Cardiac muscle cell (in vitro differentiated cells and primary cell): Measurements from ENCODE around the gene ARHGEF9. TPM values are rescaled to one million over a fixed set of nuclear protein-coding genes. Genes with fewer than 3 reads are reported as not detected.

Experiments
- DNase-seq, 2 donors: peaks; one replicate each; pipeline versions ENCODE4 v3.0.0 to v3.0.0-alpha.2; 2010 to 2017; ENCODE audit warnings: low read depth in 1 of 2, low spot score in 1 of 2
- H3K27ac ChIP-seq: fragments of 200-600 bp; sonication (generic); 2 replicates; pipeline ENCODE4 v1.5.1; 2016
- H3K27me3 ChIP-seq: fragments of 200-600 bp; sonication (generic); 2 replicates; pipeline ENCODE4 v1.6.0; 2016; ENCODE audit warnings: control low read depth
- H3K36me3 ChIP-seq: fragments of 200-600 bp; sonication (generic); 2 replicates; pipeline ENCODE4 v1.5.1; 2016; ENCODE audit warnings: control low read depth
- H3K4me1 ChIP-seq: fragments of 200-600 bp; sonication (generic); 2 replicates; pipeline ENCODE4 v1.8.1; 2017; ENCODE audit warnings: low read depth, mild to moderate bottlenecking, mixed run types
- H3K4me3 ChIP-seq: fragments of 200-600 bp; sonication (generic); 2 replicates; pipeline ENCODE4 v1.5.1; 2016; ENCODE audit warnings: mild to moderate bottlenecking
- H3K9me3 ChIP-seq: fragments of 200-600 bp; sonication (generic); 2 replicates; pipeline ENCODE4 v1.5.1; 2017; ENCODE audit warnings: low read depth, mild to moderate bottlenecking, control low read depth
- polyA plus RNA-seq: library from polyadenylated mRNA; unstranded; fragments of >200 nt; fragmentation: Nextera tagmentation; extraction: Ambion mirVana; gene quantifications from 2 replicates; pipeline ENCODE4 v1.2.1, GENCODE V29; 2016
- total RNA-seq: library from RNA; depleted of rRNA; stranded (reverse); fragments of >200 nt; gene quantifications from 2 replicates; pipeline ENCODE4 v1.2.3, GENCODE V29; 2016
- TF ChIP-seq, protein P1 (sequence below): IDR thresholded peaks from 2 replicates; pipeline ENCODE4 v1.5.1; 2012; ENCODE audit warnings: low read depth, mild to moderate bottlenecking, low read length

Gene ARHGEF9
- total and polyA plus RNA-seq, 2 experiments from 2014 or later: 27.2 to 54.2 TPM

DNA sequence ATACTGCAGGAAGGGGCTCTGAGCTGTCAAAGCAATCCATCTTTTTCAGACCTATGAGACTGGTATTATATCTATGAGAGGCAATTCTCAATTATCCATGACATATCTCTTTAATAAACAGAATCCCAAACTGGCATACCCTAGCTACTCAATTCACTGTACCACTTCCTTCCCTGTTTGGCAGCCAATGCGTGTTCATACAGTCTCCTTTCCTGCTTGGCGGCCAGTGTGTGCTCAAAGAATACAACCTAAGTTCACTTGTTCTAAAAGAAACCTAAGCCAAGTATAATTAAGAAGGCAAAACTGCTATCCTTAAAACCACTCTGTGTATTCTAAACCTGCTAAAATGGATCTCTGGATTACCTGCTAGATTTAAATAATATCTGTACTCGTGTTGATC is 38.3 kb downstream of the ARHGEF9 start:
- no peak for DNase-seq
- Histone ChIP-seq H3K27ac (no peak overlapping the region), H3K4me1 (peaks cover 7% of the 10 kb centered on the region), H3K36me3 (no peaks in the 10 kb centered on the region), H3K27me3 (no peaks in the 10 kb centered on the region), H3K9me3 (no peaks in the 10 kb centered on the region), H3K4me3 (no peak overlapping the region)
- TF ChIP-seq, protein P1, sequence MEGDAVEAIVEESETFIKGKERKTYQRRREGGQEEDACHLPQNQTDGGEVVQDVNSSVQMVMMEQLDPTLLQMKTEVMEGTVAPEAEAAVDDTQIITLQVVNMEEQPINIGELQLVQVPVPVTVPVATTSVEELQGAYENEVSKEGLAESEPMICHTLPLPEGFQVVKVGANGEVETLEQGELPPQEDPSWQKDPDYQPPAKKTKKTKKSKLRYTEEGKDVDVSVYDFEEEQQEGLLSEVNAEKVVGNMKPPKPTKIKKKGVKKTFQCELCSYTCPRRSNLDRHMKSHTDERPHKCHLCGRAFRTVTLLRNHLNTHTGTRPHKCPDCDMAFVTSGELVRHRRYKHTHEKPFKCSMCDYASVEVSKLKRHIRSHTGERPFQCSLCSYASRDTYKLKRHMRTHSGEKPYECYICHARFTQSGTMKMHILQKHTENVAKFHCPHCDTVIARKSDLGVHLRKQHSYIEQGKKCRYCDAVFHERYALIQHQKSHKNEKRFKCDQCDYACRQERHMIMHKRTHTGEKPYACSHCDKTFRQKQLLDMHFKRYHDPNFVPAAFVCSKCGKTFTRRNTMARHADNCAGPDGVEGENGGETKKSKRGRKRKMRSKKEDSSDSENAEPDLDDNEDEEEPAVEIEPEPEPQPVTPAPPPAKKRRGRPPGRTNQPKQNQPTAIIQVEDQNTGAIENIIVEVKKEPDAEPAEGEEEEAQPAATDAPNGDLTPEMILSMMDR: no peak

DNA sequence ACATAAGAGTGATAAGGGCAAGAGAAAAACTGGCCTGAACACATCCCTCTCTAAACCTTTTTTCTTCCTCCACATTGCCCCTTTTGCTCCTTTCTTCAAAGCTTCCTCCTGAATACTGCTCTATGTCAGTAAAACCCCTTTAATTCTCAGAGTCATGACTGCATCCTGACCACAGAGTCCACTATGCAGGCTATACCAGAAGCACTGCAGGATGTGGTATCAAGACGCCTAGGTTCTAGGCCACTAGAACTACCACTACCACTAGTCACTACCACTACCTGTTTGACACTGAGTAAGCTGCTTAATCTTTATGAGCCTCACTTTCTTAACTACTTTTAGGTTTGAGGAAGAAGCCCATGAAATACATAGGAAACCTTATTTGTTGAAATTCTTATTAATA is 38.7 kb downstream of the ARHGEF9 start:
- Histone ChIP-seq H3K36me3 (no peaks in the 10 kb centered on the region), H3K9me3 (no peaks in the 10 kb centered on the region), H3K4me3 (no peak overlapping the region), H3K4me1 (peaks cover 7% of the 10 kb centered on the region), H3K27ac (no peak overlapping the region), H3K27me3 (no peaks in the 10 kb centered on the region)
- TF ChIP-seq, protein P1: no peak
- no peak for DNase-seq

DNA sequence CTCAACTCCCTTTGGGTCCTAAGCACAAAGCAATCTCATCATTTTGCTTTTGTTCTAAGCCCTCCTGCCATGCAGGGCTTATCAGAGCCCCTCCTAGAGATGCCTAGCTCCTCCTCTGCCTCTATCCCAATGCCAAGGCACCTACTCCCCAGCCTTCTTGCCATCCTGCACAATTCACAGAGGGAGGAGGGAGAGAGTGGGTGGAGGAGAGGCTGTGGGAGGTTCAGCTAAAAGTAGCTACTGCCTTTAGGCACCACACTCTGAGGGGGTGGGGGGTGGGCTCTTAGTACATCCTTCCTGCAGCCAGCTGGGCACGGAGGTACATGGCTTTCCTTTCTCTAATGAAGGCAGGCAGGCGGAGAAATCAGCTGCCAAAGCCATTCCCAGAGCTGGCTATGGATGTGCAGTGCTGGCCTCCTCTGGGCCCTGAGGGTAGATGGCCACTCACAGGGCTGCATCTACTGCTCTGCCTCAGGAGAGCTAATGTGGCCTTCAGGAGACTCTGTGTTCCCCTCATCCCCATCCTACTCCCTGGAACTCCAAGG is 40.1 kb downstream of the ARHGEF9 start:
- peaks cover 7% of the 10 kb centered on the region for H3K4me1 ChIP-seq
- no peaks in the 10 kb centered on the region for H3K27me3 ChIP-seq
- H3K9me3 ChIP-seq: no peaks in the 10 kb centered on the region
- H3K4me3 ChIP-seq: no peak overlapping the region
- TF ChIP-seq, protein P1: no peak
- DNase-seq: no peak
- no peak overlapping the region for H3K27ac ChIP-seq
- H3K36me3 ChIP-seq: no peaks in the 10 kb centered on the region

DNA sequence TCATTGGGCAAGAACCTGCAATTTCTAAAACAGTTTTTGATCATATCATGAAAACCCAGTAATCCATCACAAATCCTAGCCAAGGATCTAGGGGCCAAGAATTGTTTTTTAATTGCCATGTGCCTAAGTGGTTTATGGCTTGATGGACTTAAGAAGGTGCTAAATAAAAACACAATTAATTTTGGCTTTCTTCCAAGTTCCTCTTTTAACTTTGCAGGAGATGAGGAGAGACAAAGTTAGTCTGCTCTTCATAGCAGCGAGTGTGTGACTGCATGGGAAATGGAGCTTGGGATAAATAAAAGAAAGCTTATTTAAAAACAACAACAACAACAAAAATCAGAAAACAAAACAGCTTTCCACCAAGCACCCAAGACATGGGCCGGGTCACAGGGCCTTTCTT is 41.4 kb downstream of the ARHGEF9 start:
- H3K27ac ChIP-seq: no peak overlapping the region
- H3K4me1 ChIP-seq: peaks cover 7% of the 10 kb centered on the region
- H3K27me3 ChIP-seq: no peaks in the 10 kb centered on the region
- no peaks in the 10 kb centered on the region for H3K9me3 ChIP-seq
- H3K36me3 ChIP-seq: no peaks in the 10 kb centered on the region
- H3K4me3 ChIP-seq: no peak overlapping the region
- TF ChIP-seq, protein P1: no peak
- DNase-seq: no peak

DNA sequence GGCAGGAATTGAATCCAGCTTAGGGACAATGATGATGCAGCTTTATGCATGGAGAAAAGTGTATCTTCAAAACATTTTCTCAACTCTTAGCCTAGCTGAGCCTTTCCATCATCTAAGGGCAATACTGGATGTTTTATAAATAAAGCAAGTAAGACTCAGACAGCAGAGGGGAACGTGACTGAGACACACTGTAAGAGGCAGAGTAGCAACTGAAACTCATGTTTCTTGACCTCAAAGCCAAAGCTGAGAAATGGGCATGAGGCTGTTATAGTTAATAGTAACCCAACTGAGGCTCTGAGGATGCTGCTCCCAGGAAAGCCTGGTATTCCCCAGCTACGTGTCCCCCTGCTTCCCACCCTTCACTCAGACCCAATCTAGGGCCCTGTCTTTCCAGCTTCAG is 44.6 kb downstream of the ARHGEF9 start:
- Histone ChIP-seq H3K4me1 (no peaks in the 10 kb centered on the region), H3K36me3 (no peaks in the 10 kb centered on the region), H3K27ac (no peak overlapping the region), H3K27me3 (no peaks in the 10 kb centered on the region), H3K9me3 (no peaks in the 10 kb centered on the region), H3K4me3 (no peak overlapping the region)
- no peak for DNase-seq
- TF ChIP-seq, protein P1: no peak

DNA sequence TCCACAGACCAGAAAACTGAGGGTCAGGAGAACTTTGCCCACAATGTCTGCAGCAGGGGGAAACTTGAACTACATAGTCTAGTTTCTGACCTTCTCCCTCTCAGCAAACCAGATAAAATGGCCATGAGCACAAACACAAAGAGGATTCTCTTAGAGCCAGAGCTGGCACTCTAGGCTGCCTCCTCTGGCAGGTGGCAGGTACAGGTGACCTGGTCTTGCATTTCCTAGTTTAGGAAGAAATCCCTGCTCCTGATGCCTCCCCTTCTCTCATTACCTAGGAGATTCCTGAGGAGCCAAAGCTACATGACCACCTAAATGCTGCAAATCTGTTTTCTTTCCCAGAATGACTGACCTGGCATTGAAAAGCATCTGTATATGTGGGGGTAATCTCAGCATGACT is 45.1 kb downstream of the ARHGEF9 start:
- no peaks in the 10 kb centered on the region for H3K9me3 ChIP-seq
- TF ChIP-seq, protein P1: no peak
- no peak overlapping the region for H3K4me3 ChIP-seq

More for the DNA sequence above, 45.1 kb downstream of the ARHGEF9 start:
- Histone ChIP-seq H3K4me1 (no peaks in the 10 kb centered on the region), H3K36me3 (no peaks in the 10 kb centered on the region), H3K27me3 (no peaks in the 10 kb centered on the region), H3K27ac (no peak overlapping the region)
- DNase-seq: no peak
